Measurements from ENCODE around the gene FXYD4. TPM values are rescaled to one million over a fixed set of nuclear protein-coding genes. Genes with fewer than 3 reads are reported as not detected.

Gene FXYD4
- total RNA-seq, 4 donors from 2014 or later, result not detected

DNA sequence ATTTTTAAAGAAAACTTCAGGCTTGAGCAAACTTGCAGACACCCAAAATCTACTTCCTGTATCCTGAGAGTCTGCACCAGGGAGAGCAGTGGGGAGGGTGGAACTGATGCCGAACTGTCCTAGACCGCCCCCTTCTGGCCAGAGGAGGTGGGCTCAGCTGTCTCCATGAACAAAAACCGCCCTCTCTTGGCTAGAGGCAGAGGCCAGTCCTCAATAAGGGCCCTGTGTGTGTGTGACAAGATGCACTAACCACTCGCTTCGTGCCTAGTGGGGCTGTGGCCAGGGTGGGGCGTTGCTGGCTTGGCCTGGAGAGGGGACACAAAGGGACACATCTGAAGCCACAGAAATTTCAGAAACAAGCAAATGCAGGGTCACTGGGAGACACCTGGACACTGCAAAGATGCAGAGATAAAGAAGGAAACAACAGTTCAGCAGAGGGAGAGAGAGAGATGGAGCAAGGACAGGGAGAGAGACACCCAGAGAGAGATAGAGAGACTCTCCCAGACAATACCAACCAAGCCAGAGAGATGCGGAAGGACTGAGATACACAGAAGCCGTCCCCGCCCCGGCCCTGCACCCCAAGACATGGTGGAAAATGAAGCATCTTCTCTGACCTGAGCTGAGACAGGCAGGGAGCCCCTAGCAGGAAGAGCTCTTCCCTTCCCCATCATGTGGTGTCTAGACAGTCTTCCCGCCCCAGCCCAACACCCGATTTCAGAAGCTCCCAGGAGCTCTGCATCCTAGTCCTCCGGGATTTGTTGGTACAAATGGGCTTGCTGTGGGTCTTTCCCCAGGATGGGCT lies 22.7 kb upstream of the FXYD4 start:
- 52 to 56% methylated on average over 13 of the region's 13 CpGs for WGBS, 2 donors
- intact Hi-C loops (cut with DNase I; ENCODE audit: low total_unique reads), result loop anchor here (10.0 kb wide), 1 partner anchor 54 kb away; no protein-coding TSS in a partner anchor
- DNase-seq (ENCODE audit: low spot score in 2 of 2), result peak; percentile 81 to 97

DNA sequence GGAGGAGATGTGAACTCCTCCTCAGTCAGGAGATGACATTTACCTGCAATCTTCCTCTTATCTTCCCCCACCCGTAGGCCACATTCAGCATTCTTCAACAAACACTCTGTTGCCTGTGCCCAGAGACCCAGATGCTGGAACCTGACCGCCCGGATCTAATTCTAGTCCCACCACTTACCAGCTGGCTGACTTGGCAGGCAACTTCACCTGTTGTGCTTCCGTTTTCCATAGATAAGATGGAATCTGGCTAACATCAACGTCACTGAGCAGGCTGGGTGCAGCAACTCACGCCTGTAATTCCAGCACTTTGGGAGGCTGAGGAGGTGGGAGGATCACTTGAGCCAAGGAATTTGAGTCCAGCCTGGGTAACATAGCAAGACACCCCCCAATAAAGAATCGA lies 21.3 kb upstream of the FXYD4 start:
- H3K4me3 ChIP-seq (ENCODE audit: low read depth, poor library complexity, severe bottlenecking), result no peak overlapping the region

More for the DNA sequence above, 22.7 kb upstream of the FXYD4 start:
- no peak overlapping the region for H3K4me3 ChIP-seq (ENCODE audit: low read depth, poor library complexity, severe bottlenecking)
- TF ChIP-seq, protein P1, sequence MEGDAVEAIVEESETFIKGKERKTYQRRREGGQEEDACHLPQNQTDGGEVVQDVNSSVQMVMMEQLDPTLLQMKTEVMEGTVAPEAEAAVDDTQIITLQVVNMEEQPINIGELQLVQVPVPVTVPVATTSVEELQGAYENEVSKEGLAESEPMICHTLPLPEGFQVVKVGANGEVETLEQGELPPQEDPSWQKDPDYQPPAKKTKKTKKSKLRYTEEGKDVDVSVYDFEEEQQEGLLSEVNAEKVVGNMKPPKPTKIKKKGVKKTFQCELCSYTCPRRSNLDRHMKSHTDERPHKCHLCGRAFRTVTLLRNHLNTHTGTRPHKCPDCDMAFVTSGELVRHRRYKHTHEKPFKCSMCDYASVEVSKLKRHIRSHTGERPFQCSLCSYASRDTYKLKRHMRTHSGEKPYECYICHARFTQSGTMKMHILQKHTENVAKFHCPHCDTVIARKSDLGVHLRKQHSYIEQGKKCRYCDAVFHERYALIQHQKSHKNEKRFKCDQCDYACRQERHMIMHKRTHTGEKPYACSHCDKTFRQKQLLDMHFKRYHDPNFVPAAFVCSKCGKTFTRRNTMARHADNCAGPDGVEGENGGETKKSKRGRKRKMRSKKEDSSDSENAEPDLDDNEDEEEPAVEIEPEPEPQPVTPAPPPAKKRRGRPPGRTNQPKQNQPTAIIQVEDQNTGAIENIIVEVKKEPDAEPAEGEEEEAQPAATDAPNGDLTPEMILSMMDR (IDR thresholded peaks at IDR 0.05), result peak in 1 of 3 donors; percentile 40
- no peak for TF ChIP-seq POLR2A (IDR thresholded peaks at IDR 0.05)

DNA sequence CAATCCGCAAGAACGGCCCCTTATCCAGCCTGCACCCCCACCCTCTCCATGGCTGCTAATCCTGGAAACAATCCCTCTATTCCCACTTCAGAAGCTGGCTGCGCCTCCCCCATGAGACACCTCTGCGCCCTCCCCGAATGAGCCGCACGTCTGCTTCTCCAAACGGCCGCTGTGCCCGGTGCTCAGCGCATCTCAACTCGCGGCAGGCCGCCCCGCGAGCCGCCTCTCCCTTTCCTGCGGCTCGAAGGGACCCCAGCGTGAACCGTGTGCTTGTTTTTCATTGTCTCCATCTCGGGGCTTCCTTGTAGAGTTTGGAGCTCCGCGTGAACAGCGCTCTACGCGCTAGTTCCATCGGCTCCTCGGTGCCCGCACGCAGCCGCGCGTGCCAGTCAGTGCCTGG lies 20.8 kb upstream of the FXYD4 start:
- intact Hi-C loops (cut with DNase I; ENCODE audit: low total_unique reads), result no loop called here
- DNase-seq (ENCODE audit: low spot score in 2 of 2), result no peak
- 24 to 58% methylated on average over 26 to 34 of the region's 34 CpGs for WGBS, 2 donors
- no peak for TF ChIP-seq POLR2A (IDR thresholded peaks at IDR 0.05)
- TF ChIP-seq, protein P1 (IDR thresholded peaks at IDR 0.05), result no peak
- H3K4me3 ChIP-seq (ENCODE audit: low read depth, poor library complexity, severe bottlenecking), result no peak overlapping the region

More for the DNA sequence above, 21.3 kb upstream of the FXYD4 start:
- WGBS, 2 donors, result 50 to 65% methylated on average over 7 of the region's 7 CpGs
- no peak for DNase-seq (ENCODE audit: low spot score in 2 of 2)
- intact Hi-C loops (cut with DNase I; ENCODE audit: low total_unique reads), result no loop called here
- no peak for TF ChIP-seq POLR2A (IDR thresholded peaks at IDR 0.05)
- TF ChIP-seq, protein P1 (IDR thresholded peaks at IDR 0.05), result no peak

DNA sequence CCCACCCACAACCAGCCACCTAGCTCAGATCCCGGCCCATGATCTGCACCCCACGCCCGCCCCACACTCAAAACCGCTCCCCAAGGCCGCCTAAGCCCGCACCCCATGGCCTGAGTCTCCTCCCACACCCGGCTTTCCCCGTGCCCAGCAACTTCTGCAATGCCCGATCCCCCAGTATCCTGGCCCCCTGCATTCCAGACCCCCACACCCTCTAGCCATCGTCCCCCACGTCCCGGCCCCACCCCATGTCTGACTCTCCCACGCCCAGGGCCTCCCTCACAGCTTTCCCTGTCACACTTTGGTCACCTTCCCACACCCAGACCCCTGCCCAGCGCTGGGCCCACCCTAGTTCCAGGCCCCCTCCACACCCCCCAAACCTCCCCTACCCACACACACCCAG lies 20.1 kb upstream of the FXYD4 start:
- WGBS, 2 donors, result 63 to 75% methylated on average over 14 of the region's 14 CpGs
- intact Hi-C loops (cut with DNase I; ENCODE audit: low total_unique reads), result no loop called here
- no peak for TF ChIP-seq POLR2A (IDR thresholded peaks at IDR 0.05)
- TF ChIP-seq, protein P1 (IDR thresholded peaks at IDR 0.05), result no peak
- no peak overlapping the region for H3K4me3 ChIP-seq (ENCODE audit: low read depth, poor library complexity, severe bottlenecking)
- no peak for DNase-seq (ENCODE audit: low spot score in 2 of 2)

DNA sequence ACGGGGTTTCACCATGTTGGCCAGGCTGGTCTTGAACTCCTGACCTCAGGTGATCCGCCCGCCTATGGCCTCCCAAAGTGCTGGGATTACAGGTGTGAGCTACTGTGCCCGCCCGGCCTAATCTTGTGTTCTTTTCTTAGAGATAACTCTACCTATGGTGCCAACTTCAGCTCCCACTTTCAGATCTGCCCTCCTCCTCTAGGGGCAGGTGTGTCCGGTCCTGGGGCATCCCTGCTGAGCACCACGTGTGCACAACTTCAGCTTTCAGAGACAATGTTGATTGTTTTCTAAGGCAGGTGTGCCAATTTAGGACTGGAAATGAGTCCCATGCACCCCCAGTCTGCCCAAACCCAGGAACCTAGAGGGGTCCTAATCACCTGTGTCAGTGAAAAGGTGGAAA lies 18.5 kb upstream of the FXYD4 start:
- TF ChIP-seq POLR2A (IDR thresholded peaks at IDR 0.05), result no peak
- TF ChIP-seq, protein P1 (IDR thresholded peaks at IDR 0.05), result no peak
- no peak for DNase-seq (ENCODE audit: low spot score in 2 of 2)
- WGBS, 2 donors, result 63 to 65% methylated on average over 7 of the region's 7 CpGs
- no peak overlapping the region for H3K4me3 ChIP-seq (ENCODE audit: low read depth, poor library complexity, severe bottlenecking)
- intact Hi-C loops (cut with DNase I; ENCODE audit: low total_unique reads), result no loop called here

Data from lower leg skin (tissue), 4 donors.